Measurements from ENCODE around the gene TMEM217.

The TMEM217 gene

DNA sequence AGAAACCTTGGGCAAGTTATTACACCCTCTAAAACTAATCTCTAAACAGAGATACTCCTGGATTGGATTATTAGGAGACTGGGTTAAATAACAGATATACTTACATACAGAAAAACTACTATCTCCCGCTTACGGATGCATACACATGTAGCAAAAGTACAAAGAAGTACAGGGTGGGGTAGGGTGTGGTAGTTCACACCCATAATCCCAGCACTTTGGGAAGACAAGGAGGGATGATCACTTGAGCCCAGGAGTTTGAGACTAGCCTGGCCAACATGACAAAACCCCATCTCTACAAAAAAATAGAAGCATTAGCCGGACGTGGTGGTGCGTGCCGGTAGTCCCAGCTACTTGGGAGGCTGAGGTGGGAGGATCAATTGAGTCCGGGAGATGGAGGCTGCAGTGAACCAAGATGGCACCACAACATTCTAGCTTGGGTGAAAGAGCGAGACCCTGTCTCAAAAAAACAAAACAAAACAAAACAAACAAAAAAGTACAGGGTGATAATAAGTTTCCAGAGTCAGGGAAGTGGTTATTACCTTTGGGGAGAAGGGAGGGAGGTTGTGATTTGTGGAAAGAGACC lies 79.9 kb downstream of the TMEM217 start:
- DNase-seq, result no peak

DNA sequence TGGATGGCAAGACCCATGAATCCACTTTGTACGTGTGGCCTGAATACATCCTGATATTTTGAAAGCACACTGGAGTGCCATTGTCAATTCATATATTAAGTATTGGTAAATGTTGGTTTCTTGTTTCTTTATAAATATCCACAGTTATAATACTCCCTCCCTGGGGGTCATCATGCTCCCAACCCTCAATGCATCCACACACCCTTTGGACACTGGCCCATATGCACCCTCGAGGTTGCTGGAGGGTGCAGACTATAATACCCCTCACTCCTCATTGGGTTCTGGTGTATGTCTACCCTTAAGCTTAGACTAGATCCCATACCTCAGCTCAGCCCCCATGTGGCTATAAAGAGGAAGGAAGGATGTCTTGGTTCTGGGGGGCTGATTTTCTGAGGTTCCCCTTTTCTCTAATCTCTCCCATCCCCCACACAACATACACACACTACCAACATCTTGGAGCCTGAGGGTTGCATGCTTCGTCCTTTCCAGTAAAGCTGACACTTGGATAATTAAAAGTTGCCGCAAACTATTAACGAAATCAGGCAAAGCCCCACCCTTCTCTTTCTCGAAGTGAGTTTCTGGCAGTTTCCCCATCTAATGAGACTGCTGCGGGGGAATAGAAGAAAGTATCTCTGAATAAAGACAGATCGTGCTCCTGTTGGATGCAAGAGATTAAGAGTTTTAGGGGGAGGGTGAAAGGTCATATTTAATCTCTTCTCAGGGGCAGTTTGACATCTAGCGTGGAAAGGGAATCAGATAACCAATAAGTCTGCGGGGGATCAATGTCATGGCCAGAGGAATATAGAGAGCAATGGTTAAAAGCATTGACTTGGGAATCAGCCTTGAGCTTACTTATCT lies 80.6 kb downstream of the TMEM217 start:
- DNase-seq, result no peak

DNA sequence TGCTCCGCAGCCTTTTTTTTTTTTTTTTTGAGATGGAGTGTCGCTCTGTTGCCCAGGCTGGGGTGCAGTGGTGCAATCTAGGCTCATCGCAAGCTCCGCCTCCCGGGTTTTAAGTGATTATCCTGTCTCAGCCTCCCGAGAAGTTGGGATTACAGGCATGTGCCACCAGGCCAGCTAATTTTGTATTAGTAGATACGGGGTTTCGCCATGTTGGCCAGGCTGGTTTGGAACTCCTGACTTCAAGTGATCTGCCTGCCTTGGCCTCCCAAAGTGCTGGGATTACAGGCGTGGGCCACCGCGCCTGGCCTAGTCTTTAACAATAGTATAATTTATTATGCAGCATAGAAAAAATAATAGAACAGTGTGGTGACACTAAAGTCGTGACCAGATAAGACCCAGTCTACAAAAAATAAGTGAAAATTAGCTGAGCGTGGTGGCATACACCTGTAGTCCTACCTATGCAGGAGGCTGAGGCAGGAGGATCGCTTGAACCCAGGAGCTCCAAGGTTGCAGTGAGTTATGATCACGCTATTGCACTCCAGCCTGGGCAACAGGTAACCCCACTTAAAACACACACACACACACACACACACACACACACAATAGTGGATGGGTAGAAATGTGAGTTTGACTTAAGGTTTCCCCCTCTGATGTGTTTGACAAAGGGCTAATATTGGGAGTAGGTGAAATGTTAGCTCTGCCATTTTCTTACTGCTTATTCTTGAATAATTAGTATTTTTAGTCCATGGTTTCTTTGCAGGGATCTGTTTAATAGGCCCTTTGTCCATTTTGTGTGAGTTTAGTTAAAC lies 81.5 kb downstream of the TMEM217 start:
- no peak for DNase-seq

DNA sequence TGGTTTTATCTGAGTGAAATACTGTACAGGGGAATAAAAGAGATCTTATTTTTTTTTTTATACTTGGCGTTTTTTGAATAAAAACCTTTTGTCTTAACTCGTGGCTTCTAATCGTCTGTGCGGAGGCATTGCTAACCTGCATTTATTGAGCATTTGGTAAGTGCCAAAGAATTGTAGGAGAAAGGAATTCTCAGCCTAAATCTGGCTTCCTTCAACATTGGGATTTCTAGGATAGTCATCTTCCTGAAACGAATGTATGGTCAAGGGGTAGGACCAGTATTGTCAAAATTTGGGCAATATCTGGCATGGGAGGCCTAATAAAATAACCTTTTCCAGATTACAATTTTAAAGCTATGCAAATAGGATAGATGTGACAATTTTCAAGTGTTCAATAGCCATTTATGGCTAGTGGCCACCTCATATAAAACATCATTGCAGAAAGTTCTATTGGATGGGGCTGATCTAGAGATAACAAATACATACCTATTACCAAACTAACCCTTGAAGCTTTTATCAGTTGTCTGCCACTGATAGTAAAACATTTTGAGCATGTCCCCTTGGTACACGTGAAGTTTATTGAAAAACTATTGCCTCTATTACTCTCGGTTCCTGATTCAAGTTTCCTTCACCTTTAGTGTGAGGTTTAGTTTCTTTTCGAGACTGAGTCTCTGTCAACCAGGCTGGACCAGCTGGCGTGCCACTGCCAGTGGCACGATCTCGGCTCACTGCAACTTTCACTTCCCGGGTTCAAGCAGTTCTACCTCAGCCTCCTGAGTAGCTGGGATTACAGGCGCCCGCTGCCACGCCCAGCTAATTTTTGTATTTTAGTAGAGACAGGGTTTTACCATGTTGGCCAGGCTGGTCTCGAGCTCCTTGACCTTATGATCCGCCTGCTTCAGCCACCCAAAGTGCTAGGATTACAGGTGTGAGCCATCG lies 82.3 kb downstream of the TMEM217 start:
- no peak for DNase-seq

DNA sequence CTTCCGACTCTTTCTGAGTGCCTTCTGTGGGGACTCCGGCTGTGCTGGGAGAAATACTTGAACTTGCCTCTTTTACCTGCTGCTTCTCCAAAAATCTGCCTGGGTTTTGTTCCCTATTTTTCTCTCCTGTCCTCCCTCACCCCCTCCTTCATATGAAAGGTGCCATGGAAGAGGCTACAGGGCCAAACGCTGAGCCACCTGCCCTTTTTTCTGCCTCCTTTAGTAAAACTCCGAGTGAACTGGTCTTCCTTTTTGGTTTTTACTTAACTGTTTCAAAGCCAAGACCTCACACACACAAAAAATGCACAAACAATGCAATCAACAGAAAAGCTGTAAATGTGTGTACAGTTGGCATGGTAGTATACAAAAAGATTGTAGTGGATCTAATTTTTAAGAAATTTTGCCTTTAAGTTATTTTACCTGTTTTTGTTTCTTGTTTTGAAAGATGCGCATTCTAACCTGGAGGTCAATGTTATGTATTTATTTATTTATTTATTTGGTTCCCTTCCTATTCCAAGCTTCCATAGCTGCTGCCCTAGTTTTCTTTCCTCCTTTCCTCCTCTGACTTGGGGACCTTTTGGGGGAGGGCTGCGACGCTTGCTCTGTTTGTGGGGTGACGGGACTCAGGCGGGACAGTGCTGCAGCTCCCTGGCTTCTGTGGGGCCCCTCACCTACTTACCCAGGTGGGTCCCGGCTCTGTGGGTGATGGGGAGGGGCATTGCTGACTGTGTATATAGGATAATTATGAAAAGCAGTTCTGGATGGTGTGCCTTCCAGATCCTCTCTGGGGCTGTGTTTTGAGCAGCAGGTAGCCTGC lies 83.2 kb downstream of the TMEM217 start:
- DNase-seq, result peak in 1 of 2 experiments; percentile 30

DNA sequence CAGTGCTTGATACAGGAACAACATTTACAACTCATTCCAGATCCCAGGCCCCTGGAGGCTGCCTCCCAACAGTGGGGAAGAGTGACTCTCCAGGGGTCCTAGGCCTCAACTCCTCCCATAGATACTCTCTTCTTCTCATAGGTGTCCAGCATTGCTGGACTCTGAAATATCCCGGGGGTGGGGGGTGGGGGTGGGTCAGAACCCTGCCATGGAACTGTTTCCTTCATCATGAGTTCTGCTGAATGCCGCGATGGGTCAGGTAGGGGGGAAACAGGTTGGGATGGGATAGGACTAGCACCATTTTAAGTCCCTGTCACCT lies 83.8 kb downstream of the TMEM217 start:
- DNase-seq, result no peak

DNA sequence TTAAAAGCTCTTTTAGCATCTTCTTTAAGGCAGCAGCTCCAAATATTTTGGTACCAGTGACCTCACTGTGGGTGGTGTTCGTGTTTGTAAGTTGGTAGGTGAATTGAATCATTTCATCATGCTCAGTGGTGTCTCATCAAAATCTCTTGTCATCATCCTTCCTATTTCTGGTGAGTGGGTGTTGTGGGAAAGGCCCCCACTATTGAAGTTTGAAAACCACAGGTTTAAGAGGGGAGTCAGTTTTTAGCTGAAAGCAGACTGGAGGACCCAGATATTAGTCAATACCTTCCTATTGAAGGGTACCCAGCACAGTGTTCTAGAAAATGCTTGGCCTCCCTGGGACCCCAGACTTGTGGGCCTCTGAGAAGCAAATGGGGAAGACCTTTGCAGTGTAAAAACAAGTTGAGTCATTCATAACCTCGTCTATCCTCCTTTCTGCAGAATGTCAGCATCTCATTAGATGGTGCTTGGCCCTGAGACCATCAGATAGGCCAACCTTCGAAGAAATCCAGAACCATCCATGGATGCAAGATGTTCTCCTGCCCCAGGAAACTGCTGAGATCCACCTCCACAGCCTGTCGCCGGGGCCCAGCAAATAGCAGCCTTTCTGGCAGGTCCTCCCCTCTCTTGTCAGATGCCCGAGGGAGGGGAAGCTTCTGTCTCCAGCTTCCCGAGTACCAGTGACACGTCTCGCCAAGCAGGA lies 84.3 kb downstream of the TMEM217 start:
- peak; percentile 76 to 78 for DNase-seq

DNA sequence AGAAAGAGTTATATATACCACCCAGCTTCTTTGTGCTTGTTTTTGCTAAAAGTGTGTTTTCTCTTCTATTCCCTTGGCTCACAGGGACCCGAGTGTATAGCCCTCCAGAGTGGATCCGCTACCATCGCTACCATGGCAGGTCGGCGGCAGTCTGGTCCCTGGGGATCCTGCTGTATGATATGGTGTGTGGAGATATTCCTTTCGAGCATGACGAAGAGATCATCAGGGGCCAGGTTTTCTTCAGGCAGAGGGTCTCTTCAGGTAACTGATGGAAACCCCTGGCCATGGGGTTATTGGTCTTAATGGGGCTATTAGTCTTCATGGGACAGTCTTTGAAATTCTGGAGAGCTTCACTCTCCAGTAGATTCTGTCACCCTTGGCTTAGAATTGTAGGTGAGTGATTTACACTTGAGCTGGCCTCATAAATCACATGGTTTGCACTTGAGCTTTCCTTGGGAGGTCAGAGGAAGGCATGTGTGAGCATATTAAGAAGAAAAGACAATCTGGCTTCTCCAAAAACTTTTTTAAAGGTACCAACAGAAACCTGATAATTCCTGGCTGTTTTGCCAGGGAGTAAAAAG lies 84.9 kb downstream of the TMEM217 start:
- peak in 1 of 2 experiments; percentile 36 for DNase-seq

DNA sequence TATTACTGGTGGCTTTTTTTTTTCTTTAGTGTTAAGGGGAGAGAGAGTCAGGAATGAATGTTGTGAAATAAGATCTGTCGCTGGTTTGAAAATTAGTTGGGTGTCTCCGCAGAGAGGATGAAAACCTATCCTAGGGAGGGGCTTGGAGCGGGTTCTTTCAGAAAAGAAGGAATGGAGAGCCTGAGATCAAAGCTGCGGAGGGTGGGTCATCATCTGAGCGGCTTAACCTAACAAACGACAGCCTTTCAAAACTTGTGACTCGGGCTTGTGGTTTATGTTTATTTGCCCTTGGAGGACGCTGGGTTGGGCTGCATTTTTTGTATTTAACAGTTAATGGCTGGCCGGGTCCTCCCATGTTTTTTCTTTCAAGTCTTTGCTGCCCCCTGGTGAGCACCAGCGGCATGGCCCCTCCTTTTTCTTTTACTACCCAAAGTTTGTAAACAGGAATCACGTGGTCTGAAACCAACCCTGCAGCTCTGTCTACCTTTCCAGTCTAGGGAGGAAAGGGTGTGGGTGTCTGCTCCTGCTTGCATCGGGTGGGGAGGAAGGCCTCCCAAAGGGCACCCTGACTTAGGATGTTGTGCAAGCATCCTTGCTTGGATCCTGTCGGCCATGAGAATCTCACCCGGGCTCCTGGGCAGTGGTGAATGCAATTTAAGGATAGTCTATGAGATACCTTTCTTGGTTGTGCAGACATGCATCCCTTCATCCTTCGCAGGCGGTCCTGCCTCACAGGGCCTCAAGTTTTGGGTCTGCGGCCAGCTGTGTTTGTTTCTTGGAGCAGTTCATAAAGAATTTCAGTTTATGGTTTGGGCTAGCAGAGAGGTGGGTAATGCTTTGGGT lies 85.8 kb downstream of the TMEM217 start:
- DNase-seq, result peak; percentile 94 to 96

DNA sequence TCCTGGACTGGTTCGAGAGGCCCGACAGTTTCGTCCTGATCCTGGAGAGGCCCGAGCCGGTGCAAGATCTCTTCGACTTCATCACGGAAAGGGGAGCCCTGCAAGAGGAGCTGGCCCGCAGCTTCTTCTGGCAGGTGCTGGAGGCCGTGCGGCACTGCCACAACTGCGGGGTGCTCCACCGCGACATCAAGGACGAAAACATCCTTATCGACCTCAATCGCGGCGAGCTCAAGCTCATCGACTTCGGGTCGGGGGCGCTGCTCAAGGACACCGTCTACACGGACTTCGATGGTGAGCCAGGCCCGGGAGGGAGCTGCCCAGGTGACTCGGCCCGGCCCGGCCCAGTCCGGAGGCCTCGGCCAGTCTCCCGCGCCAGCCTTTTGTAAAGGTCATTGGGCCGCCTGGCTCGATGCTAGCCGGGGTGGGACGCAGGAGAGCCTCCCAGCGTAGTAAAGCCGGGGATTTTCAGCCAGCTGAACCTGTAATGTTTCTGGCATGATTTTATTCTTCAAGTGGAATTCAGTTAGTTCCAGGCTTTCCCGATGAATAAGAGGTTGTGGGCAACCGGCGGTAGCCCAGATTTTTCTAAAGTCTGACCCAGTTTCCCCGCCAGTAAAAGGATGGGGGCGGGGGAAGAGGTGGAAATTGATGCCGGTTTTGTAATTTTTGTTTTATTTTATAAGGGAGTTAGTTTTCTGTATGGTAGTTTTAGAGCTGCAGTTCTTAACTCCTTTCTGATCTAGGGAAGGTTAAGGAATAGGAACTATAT lies 86.6 kb downstream of the TMEM217 start:
- DNase-seq, result peak; percentile 64 to 66

DNA sequence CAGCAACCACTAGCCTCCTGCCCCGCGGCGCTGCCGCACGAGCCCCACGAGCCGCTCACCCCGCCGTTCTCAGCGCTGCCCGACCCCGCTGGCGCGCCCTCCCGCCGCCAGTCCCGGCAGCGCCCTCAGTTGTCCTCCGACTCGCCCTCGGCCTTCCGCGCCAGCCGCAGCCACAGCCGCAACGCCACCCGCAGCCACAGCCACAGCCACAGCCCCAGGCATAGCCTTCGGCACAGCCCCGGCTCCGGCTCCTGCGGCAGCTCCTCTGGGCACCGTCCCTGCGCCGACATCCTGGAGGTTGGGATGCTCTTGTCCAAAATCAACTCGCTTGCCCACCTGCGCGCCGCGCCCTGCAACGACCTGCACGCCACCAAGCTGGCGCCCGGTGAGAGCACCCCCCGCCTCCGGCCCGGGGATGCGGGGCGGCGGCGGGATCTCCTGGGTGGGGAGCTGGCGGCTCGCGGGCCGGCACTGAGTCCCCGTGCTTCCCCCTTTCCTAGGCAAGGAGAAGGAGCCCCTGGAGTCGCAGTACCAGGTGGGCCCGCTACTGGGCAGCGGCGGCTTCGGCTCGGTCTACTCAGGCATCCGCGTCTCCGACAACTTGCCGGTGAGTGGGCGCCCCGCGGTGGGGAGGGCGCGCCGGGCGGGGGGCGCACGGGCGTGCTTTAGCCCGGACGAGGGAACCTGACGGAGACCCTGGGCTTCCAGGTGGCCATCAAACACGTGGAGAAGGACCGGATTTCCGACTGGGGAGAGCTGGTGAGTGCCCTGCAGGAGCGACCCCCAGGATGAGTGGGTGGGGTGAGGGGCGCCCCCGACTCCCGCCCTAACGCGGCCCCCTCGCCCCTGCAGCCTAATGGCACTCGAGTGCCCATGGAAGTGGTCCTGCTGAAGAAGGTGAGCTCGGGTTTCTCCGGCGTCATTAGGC lies 87.4 kb downstream of the TMEM217 start:
- peak; percentile 70 to 73 for DNase-seq

DNA sequence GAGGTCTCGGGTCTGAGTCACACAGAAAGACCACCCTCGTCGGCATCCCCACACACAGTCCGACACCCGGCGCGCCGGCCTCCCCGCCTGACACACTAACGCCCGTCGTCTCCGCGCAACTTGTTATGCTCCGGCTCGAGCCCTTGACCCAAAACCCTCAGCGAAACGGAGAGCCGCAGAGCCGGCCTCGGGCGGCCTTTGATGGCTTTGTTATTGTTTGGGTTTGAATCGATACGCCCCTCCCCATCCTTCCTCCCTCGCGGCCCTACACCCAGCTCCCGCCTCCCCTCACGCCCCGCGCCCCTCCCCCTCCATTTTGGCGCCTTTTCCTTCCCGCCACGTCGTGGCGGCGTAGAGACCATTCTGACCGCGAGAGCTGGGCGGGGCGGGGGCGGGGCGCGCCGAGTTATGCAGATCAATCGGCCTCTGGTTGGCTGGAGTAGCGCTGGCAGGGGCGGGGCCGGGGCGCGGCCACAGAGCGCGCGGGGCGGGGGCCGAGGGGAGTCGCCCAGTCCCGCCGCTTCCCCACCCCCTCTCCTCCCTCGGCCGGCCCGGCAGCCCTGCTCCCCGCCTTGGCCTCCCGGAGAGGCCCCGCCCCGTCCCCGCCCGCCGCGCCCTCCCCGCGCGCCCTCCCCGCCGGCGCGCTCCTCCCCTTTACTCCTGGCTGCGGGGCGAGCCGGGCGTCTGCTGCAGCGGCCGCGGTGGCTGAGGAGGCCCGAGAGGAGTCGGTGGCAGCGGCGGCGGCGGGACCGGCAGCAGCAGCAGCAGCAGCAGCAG lies 88.3 kb downstream of the TMEM217 start, which contains the start of gene PIM1:
Gene PIM1 (plus strand): TSS at position 657 of the 777 bp plus-strand sequence. CDS start 424 bp downstream, outside the sequence.
- peak; percentile 100 for DNase-seq

DNA sequence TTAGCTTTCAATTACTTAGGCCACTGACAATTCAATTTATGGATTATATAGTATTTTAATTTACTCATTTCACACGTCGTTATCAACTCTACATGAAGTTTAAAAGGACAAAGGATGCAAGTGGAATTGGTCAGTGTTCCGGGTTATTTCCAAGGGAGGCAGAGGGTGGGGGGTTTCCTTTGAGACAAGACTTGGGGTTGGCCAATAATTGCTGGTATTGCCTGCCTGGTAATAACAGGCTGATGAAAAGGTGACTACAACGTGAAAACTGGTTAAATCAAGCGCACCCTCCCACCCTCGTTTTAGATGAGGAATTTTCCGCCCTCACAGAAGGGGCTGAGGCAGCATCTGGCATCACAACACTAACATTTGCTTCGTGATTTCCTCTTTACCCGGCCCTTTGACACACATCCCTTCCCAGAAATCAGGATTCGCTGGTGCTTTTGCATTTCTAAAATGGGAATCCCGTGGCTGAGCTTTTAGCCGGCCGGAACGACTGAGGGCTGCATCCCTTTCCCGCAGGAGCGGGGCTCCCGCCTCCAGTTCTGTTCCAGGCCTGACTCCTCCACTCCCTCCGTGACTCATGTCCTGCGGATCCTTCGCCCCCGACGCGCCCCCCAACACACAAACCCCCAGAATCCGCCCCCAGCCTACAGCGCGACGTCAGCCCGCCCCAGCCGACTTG lies 89.0 kb downstream of the TMEM217 start:
- no peak for DNase-seq

DNA sequence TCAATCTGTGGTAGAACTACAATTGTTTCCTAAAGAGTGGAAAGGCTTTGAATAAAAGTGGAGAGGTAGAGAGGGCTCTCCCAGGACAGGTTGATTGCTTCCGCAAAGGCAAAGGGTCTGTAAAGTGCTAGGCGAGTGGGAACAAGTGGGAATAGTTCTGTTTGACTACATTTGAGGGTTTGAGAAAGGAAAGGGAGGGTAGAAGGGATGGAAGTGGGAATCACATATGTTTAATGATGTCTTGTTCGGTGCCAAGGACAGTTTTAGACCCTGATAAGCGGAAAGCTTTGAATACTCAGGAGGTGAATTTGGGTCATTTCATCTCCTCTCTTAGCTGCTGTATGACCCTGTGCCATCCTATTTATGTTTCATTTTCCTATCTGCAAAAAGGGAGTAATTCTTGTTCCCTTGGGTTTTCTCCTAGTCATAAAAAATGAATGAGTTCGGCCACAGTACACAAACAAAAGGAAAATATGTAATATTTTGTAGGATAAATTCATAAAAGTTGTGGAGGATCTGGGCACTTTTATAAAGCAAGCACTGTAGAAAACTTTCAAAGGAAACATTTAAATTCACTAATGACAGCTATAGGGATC lies 89.7 kb downstream of the TMEM217 start:
- DNase-seq, result no peak

DNA sequence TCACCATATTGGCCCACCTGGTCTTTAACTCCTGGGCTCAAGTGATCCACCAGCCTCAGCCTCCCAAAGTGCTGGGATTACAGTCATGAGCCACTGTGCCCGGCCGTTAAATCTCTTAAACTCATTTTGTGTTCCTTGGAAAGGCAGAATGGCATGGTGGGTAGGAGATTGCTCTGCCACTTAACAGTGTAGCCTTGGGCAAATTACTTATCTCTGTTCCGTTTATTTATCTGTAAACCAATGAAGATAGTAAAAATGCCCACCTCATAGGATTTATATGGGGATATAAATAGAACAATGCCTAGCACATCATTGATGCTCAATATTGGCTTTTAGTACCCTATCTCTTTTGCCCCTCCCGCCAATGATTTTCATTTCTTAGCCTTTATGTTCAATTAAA lies 95.2 kb downstream of the TMEM217 start:
- no peak for DNase-seq

All from activated T-cell treated with anti-CD3 and anti-CD28 coated beads, Interleukin-2, amount 50 U/mL, for 48 hours (primary cell).